ENCODE measurements around the gene EGFR.

Gene EGFR

DNA sequence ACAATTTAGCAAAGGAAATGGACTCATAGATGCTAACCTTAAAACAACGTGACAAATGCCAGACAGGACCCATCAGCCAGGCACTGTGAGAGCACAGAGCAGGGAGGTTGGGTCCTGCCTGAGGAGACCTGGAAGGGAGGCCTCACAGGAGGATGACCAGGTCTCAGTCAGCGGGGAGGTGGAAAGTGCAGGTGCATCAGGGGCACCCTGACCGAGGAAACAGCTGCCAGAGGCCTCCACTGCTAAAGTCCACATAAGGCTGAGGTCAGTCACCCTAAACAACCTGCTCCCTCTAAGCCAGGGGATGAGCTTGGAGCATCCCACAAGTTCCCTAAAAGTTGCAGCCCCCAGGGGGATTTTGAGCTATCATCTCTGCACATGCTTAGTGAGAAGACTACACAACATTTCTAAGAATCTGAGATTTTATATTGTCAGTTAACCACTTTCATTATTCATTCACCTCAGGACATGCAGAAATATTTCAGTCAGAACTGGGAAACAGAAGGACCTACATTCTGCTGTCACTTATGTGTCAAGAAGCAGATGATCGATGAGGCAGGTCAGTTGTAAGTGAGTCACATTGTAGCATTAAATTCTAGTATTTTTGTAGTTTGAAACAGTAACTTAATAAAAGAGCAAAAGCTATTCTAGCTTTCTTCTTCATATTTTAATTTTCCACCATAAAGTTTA, 188.8 kb downstream of the EGFR start:
- DNase-seq (ENCODE audit: low read depth, low spot score): no peak

DNA sequence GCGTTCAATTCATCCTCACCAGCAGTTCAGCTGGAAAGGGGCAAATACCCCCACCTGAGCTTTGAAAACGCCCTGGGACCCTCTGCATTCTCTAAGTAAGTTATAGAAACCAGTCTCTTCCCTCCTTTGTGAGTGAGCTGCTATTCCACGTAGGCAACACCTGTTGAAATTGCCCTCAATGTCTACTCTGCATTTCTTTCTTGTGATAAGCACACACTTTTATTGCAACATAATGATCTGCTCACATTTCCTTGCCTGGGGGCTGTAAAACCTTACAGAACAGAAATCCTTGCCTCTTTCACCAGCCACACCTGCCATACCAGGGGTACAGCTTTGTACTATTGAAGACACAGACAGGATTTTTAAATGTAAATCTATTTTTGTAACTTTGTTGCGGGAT, 190.5 kb downstream of the EGFR start:
- no peak for DNase-seq (ENCODE audit: low read depth, low spot score)

DNA sequence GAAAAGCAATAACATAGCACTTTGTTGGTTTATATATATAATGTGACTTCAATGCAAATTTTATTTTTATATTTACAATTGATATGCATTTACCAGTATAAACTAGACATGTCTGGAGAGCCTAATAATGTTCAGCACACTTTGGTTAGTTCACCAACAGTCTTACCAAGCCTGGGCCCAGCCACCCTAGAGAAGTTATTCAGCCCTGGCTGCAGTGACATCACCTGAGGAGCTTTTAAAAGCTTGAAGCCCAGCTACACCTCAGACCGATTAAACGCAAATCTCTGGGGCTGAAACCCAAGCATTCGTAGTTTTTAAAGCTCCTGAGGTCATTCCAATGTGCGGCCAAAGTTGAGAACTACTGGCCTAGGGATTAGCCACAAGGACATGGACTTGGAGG, 191.4 kb downstream of the EGFR start:
- DNase-seq (ENCODE audit: low read depth, low spot score): no peak

DNA sequence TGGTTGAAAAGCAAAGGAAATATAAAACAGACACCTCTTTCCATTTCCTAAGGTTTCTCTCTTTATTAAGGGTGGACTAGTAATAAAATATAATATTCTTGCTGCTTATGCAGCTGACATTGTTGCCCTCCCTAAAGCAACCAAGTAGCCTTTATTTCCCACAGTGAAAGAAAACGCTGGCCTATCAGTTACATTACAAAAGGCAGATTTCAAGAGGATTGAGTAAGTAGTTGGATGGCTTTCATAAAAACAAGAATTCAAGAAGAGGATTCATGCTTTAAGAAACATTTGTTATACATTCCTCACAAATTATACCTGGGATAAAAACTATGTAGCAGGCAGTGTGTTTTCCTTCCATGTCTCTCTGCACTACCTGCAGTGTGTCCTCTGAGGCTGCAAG, 191.9 kb downstream of the EGFR start:
- no peak for DNase-seq (ENCODE audit: low read depth, low spot score)

DNA sequence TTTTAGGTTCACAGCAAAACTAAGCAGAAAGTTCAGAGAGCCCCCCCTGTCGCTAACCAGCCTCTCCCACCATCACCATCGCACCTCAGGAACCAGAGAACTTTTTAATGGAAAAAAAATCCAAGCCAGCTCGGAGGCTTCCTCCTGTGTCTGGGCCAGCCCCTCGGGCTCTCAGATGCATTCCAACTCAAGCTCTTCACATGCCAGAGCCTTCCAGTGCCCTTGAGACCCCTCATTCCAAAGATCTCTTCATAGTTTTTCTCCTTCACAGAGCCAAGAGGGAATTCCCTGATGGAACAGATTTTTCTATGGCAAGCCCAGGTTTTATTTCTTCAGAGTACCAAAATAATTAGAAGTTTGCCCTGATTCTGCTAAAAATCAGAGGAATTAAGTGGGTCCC, 192.9 kb downstream of the EGFR start:
- no peak for DNase-seq (ENCODE audit: low read depth, low spot score)

GRCh38 chr7:55212176-55212575, 193.4 kb downstream of the EGFR start:
- DNase-seq (ENCODE audit: low read depth, low spot score): no peak

DNA sequence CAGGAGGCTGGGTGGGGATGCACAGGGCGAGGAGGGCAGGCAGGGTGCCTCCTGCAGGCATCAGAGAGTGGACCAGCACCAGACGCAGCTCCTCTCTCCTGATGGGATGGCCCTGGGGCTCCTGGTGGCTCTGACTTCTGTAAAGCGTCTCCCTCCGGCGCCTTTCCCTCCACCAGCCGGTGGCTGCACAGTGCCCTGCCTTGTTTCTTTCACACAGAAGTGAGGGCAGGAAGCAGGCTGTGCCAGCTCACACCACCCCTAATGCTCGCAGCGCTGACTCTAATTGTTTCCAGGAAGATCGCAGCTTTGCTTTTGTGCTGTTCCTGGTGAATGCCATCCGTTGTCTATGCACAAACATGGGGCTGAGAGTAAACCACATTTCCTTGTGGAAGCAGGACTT, 194.0 kb downstream of the EGFR start:
- no peak for DNase-seq (ENCODE audit: low read depth, low spot score)

GRCh38 chr7:55214707-55215106, 195.9 kb downstream of the EGFR start:
- DNase-seq (ENCODE audit: low read depth, low spot score): no peak

- DNase-seq (ENCODE audit: low read depth, low spot score): no peak
These were observed 204.2 kb downstream of the EGFR start for GRCh38 chr7:55223023-55223422.

GRCh38 chr7:55224111-55224510, 205.3 kb downstream of the EGFR start:
- DNase-seq (ENCODE audit: low read depth, low spot score): no peak

DNA sequence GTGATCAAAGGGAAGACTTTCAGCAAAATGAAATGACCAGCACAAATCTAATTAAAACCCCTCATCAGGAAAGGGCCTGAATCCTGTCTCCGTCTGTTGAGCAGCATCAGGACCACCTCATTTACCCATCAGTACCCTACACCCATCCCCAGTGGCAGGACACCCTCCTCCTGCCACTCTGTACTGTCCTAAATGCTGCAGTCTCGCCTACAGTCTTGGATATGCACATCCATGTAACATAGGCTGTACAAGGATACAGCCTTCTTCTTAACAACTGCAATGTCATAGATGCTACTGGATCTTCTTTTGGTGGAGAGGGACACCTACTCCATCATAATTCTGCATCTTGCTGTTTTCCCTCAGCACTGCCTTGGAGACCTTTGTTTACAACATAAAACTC, 206.0 kb downstream of the EGFR start:
- no peak for DNase-seq (ENCODE audit: low read depth, low spot score)

- no peak for DNase-seq (ENCODE audit: low read depth, low spot score)
These were observed 211.2 kb downstream of the EGFR start for GRCh38 chr7:55230014-55230413.

- DNase-seq (ENCODE audit: low read depth, low spot score): no peak
These were observed 213.0 kb downstream of the EGFR start for GRCh38 chr7:55231736-55232280.

GRCh38 chr7:55233001-55233400, 214.2 kb downstream of the EGFR start:
- DNase-seq (ENCODE audit: low read depth, low spot score): no peak

- no peak for DNase-seq (ENCODE audit: low read depth, low spot score)
These were observed 215.6 kb downstream of the EGFR start for GRCh38 chr7:55234408-55234807.

DNA sequence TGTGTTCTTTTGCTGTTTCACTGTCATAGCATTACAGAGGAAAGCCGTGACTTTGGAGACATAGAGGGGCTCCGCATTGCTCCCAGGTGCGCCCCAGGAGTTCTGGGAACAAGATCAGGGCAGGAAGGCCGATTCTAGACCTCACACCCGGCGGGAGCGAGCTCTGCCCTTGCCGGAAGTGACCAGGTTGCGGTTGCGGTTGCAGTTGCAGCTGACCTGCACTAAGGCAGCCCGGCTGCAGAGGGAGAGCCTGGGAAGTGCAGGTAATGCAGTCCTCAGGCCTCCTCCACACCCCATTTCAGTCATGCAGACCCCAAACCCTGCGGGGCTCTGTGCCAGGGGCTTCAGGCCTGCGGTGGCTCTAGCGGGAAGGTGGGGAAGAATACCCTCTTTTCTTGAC, 216.3 kb downstream of the EGFR start:
- no peak for DNase-seq (ENCODE audit: low read depth, low spot score)

GRCh38 chr7:55235801-55236200, 217.0 kb downstream of the EGFR start:
- no peak for DNase-seq (ENCODE audit: low read depth, low spot score)

GRCh38 chr7:55236476-55236875, 217.7 kb downstream of the EGFR start:
- no peak for DNase-seq (ENCODE audit: low read depth, low spot score)

DNA sequence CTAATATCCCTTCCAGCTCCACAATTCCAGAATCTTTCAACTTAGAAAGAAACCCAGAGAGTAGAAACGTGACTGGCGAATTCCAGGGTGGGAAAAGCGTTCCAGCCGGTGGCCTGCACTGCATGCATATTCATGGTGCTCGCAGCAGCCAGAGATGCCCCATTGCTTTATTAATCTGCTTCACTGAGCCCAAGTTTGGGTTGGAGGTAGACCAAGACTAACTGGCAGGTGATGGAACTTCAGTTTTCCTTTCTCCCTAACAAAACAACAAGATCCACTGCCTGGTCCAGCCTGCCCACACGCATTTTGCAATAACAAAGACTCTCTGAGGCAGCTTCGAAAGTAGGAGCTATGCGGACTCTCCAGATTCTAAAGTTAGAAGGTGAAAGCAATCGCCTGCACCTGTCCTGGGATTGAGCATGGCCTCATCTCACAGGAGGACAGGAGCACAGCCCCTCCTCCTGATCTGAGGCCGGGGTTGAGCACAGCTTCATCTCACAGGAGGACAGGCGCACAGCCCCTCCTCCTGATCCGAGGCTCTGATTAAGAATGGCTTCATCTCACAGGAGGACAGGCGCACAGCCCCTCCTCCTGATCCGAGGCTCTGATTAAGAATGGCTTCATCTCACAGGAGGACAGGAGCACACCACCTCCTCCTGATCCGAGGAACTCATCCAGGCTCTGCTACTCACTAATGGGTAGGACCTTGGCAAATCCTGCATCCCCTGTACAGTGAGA, 218.5 kb downstream of the EGFR start:
- no peak for DNase-seq (ENCODE audit: low read depth, low spot score)

GRCh38 chr7:55239406-55239805, 220.6 kb downstream of the EGFR start:
- no peak for DNase-seq (ENCODE audit: low read depth, low spot score)

DNA sequence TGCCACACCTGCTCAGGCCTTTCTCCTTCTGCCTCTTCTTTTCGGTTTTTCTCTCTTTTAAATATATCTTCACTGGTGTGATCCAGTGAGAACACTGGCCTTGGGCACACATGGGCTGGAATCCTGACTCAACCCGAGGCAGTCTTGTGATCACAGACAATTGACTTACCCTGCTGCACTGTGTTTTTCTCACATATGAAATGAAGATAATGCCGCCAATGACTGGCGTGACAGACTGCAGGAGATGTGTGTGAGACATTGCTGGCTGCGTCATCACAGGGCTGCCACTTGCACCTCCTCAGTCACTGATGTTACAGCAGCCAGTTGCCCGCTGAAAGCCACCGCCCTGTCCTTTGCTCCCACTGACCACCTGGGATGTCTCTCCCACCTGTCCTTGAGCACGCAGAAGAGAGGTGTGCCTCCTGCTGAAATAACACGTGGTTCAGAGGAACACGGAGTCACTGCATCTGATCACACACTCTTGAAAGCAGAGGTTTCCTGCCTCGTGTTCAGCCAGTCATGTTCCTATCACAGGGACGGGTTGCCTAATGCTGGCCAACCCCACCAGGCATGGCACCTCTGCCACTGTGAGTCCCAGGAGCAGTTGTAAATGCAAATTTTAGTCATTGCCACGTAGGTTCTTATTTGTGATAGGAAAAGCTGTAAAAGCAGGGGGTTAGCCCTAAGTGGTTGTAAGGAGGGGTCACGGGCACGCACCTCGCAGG, 221.8 kb downstream of the EGFR start:
- no peak for DNase-seq (ENCODE audit: low read depth, low spot score)

DNA sequence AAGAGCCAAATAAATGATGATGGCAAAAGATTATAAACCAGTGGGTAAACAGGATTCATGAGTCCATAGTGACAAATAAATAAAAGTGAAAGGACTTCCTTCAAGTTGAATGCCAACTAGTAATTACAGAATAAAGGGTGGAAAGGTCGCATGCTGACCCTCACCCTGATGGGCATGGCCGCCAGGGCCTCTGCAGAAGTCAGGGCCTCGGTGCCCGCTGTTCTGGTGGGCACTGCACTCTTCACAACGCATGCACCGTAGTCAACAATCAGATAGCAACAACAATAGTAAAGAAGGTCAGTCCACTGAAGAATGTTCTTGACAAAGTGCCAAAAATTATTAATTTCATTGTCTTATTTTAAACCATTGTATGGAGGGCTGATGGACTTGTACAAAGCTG, 223.1 kb downstream of the EGFR start:
- no peak for DNase-seq (ENCODE audit: low read depth, low spot score)

DNA sequence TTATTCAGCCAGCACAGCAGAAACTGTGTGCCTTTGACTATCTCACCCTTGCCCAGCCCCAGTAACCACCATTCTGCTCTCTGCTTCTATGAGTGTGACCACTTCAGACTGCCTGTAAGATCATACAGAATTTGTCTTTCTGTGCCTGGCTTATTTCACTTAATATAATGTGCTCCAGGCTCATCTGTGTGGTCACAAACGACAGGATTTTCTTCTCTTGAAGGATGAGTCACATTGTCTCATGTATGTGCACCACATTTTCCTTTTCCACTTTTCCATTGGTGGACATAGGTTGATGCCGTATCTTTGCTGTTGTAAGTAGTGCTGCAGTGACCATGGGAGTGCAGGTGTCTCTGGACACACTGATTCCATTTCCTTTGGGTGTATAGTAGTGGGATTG, 223.8 kb downstream of the EGFR start:
- no peak for DNase-seq (ENCODE audit: low read depth, low spot score)
